Body of pancreas (tissue), 4 donors: ENCODE results near the gene PRKCSH. TPM values are rescaled to one million over a fixed set of nuclear protein-coding genes. Genes with fewer than 3 reads are reported as not detected.

Experiments
- ATAC-seq: fragments of 150-250 bp; one replicate; pipeline ENCODE4 v1.9.1; 2016
- DNase-seq, 4 donors: peaks; one replicate each; pipeline ENCODE4 v3.0.0-alpha.2; 2019
- H3K27ac ChIP-seq, 4 donors: fragments of 200-600 bp; sonication (generic); 1 replicate in 3 of 4; 2 replicates in 1 of 4; pipeline versions ENCODE4 v1.5.1 to v1.6.1; 2016 to 2019; ENCODE audit warnings: mild to moderate bottlenecking in 1 of 4, mixed read lengths in 1 of 4, moderate library complexity in 1 of 4
- H3K27me3 ChIP-seq, 2 donors: fragments of 200-600 bp; sonication (generic); one replicate each; pipeline ENCODE4 v1.6.0; 2016; ENCODE audit warnings: mild to moderate bottlenecking in 1 of 2
- H3K36me3 ChIP-seq, 2 donors: fragments of 200-600 bp; sonication (generic); replicated peaks in 1 of 2; 2 replicates each; pipeline ENCODE4 v1.5.1; 2016; ENCODE audit warnings: low read depth in 2 of 2; ENCODE audit not compliant: insufficient read depth in 1 of 2
- H3K4me1 ChIP-seq: fragments of 200-600 bp; sonication (generic); one replicate; pipeline ENCODE4 v1.6.0; 2016
- H3K4me3 ChIP-seq, 2 donors: fragments of 200-600 bp; sonication (generic); 1 replicate in 1 of 2; 2 replicates in 1 of 2; pipeline ENCODE4 v1.5.1; 2016 to 2019
- H3K9me3 ChIP-seq, 3 donors: fragments of 200-600 bp; sonication (generic); 1 replicate in 2 of 3; 2 replicates in 1 of 3; pipeline ENCODE4 v1.5.1; 2016
- POLR2A ChIP-seq, 3 donors: fragments of 450-650 bp; IDR thresholded peaks; one replicate each; pipeline ENCODE4 v1.6.1; 2016; ENCODE audit warnings: antibody characterized with exemption in 3 of 3, mild to moderate bottlenecking in 2 of 3
- WGBS, 2 donors: methylation state at CpG; one replicate each; pipeline ENCODE4 v1.1.5; 2017; 5-methylcytosine and 5-hydroxymethylcytosine counted together
- intact Hi-C: fragments of 100-400 bp; cut with DNase I; formaldehyde crosslinking; loops from one replicate; pipeline ENCODE4 v1.15.1; 2023
- total RNA-seq, 2 donors: library from RNA; depleted of rRNA; stranded (reverse); fragments of >200 nt; gene quantifications; one replicate each; pipeline ENCODE4 v1.1.0, GENCODE V29; 2016
- TF ChIP-seq, protein P1 (sequence below), 7 experiments: fragments of 450-650 bp in 4 of 7; fragments of 200-600 bp in 3 of 7; sonication (generic) in 3 of 7; IDR thresholded peaks; one replicate each; pipeline ENCODE4 v1.5.1; 2016 to 2019; ENCODE audit warnings: antibody characterized with exemption in 7 of 7

The PRKCSH gene
- total RNA-seq, 2 donors from 2014 or later = 134 to 194 TPM

DNA sequence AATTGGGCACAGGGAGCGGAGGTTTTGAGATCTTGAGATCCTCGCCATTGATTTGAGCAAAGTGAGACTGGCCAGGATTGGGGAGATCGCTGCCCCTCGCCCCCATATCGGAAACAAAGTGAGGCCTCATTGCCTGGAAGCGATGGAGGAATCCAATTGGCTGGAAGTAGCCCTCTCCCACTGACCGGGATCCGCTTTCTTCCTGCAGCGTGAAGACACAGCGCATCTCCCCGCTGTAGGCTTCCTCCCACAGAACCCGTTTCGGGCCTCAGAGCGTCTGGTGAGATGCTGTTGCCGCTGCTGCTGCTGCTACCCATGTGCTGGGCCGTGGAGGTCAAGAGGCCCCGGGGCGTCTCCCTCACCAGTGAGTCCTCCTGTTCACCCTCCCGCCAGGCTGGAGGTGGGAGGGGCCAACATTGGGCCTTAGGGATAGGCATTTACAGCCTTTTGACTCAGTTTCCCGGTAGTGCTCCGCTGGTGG, 438 bp downstream of the PRKCSH start:
- Histone ChIP-seq H3K4me1 (peaks cover 18% of the 10 kb centered on the region), H3K36me3 (peaks cover 0 to 7% of the 10 kb centered on the region in 2 donors), H3K4me3 (peak overlapping the region; percentile 44 to 78), H3K27ac (peak overlapping the region; percentile 48 to 84 (median 76)), H3K9me3 (no peaks in the 10 kb centered on the region), H3K27me3 (no peaks in the 10 kb centered on the region)
- no peak for ATAC-seq
- intact Hi-C loops = no loop called here
- DNase-seq = peak in 1 of 4 donors; percentile 36
- 2 to 17% methylated on average over 6 to 21 of the region's 21 CpGs for WGBS, 2 donors
- TF ChIP-seq, protein P1, sequence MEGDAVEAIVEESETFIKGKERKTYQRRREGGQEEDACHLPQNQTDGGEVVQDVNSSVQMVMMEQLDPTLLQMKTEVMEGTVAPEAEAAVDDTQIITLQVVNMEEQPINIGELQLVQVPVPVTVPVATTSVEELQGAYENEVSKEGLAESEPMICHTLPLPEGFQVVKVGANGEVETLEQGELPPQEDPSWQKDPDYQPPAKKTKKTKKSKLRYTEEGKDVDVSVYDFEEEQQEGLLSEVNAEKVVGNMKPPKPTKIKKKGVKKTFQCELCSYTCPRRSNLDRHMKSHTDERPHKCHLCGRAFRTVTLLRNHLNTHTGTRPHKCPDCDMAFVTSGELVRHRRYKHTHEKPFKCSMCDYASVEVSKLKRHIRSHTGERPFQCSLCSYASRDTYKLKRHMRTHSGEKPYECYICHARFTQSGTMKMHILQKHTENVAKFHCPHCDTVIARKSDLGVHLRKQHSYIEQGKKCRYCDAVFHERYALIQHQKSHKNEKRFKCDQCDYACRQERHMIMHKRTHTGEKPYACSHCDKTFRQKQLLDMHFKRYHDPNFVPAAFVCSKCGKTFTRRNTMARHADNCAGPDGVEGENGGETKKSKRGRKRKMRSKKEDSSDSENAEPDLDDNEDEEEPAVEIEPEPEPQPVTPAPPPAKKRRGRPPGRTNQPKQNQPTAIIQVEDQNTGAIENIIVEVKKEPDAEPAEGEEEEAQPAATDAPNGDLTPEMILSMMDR (IDR thresholded peaks at IDR 0.05) = no peak
- TF ChIP-seq POLR2A (IDR thresholded peaks at IDR 0.05) = peak in 1 of 3 donors; percentile 4

DNA sequence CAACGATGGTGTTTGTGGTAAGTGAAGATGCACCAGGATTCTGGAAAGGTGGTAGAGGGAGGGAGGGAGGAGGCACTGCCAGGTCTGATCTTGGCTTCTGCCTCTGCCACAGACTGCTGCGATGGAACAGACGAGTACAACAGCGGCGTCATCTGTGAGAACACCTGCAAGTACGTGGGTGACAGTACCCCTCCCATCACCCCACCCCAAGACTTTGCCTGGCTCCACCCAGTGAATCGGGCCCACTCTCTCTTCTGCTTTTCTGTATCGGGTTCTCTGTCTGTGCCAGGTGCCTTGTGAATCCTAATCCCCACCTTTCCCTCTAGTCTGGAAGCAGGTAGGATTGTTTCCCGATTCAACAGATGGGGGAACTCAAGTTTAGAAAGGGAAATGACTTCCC, 2.5 kb downstream of the PRKCSH start:
- Histone ChIP-seq H3K4me3 (no peak overlapping the region), H3K27ac (no peak overlapping the region), H3K9me3 (no peaks in the 10 kb centered on the region), H3K36me3 (peaks cover 0 to 10% of the 10 kb centered on the region in 2 donors), H3K4me1 (peaks cover 18% of the 10 kb centered on the region), H3K27me3 (no peaks in the 10 kb centered on the region)
- TF ChIP-seq, protein P1 (IDR thresholded peaks at IDR 0.05) = no peak
- TF ChIP-seq POLR2A (IDR thresholded peaks at IDR 0.05) = no peak
- ATAC-seq = no peak
- intact Hi-C loops = no loop called here
- DNase-seq = no peak
- WGBS, 2 donors = 91 to 96% methylated on average over 7 to 9 of the region's 9 CpGs

DNA sequence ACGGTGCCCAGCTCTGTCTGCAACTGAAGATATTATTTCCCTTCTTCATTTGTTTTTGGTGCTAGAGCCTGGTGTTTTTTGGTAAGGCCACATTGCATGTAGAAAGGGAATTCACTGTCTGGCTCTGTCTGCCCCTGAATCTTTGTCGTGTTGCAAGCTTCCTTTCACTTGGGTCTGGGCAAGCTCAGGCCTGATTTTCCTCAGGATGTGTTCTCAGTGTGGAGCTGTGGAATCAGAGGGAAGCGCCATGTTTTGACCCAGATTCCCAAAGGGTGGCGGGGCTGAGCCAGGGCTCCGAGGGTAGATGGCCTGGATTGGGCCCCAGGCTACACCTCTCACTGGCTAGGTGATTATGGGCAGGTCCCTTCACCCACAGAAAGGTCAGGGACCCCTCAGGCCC, 8.6 kb downstream of the PRKCSH start:
- no peaks in the 10 kb centered on the region for H3K9me3 ChIP-seq
- no peak for ATAC-seq
- intact Hi-C loops = no loop called here
- H3K4me3 ChIP-seq = no peak overlapping the region
- no peak overlapping the region for H3K27ac ChIP-seq
- H3K27me3 ChIP-seq = no peaks in the 10 kb centered on the region
- 91 to 92% methylated on average over 4 to 5 of the region's 5 CpGs for WGBS, 2 donors
- H3K36me3 ChIP-seq = peaks cover 0 to 20% of the 10 kb centered on the region in 2 donors
- no peaks in the 10 kb centered on the region for H3K4me1 ChIP-seq
- no peak for TF ChIP-seq POLR2A (IDR thresholded peaks at IDR 0.05)
- DNase-seq = no peak

DNA sequence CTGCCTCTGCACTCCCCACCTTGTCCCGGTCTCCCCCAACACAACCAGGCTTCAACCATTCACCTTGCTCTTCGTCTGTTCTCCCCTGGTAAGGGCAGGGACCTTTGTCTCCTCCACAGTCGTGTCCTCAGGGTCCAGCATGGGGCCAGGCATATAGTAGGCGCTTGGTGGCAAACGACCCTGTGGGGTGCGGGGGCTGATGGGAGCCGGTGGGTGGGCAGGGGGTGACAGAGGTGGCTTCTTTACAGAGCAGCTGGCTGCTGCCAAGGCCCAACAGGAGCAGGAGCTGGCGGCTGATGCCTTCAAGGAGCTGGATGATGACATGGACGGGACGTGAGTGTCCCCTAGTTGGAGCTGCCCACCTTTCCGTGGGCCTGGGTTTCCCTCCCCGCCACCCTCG, 9.7 kb downstream of the PRKCSH start:
- DNase-seq (no peak), ATAC-seq (no peak)
- H3K4me1 ChIP-seq = no peaks in the 10 kb centered on the region
- WGBS, 2 donors = 83 to 86% methylated on average over 12 to 13 of the region's 13 CpGs
- no peak overlapping the region for H3K27ac ChIP-seq
- H3K36me3 ChIP-seq = peaks cover 0 to 25% of the 10 kb centered on the region in 2 donors
- no peak overlapping the region for H3K4me3 ChIP-seq
- no peak for TF ChIP-seq POLR2A (IDR thresholded peaks at IDR 0.05)
- TF ChIP-seq, protein P1 (IDR thresholded peaks at IDR 0.05) = no peak
- H3K9me3 ChIP-seq = no peaks in the 10 kb centered on the region
- H3K27me3 ChIP-seq = no peaks in the 10 kb centered on the region
- intact Hi-C loops = loop anchor here (5.0 kb wide), 1 partner anchor 153 kb away; no protein-coding TSS in a partner anchor

DNA sequence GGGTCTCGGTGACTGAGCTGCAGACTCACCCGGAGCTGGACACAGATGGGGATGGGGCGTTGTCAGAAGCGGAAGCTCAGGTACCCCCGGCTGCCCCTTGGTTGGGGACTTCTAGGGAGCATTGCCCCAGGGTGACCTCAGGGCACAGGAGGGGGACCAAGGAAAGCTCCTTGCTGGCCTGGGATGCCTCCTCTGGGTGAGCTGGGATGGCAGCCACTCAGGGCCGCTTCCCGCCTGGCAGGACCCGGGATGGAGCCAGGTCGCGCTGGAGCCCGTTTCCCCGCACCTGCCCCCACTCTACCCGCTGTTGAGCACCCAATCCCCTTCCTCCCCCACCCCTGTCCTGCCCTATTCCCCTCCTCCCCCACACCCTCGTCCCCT, 10.8 kb downstream of the PRKCSH start:
- no peak overlapping the region for H3K4me3 ChIP-seq
- H3K27me3 ChIP-seq = no peaks in the 10 kb centered on the region
- no peak for ATAC-seq
- TF ChIP-seq POLR2A (IDR thresholded peaks at IDR 0.05) = no peak
- TF ChIP-seq, protein P1 (IDR thresholded peaks at IDR 0.05) = no peak
- H3K36me3 ChIP-seq = peaks cover 0 to 25% of the 10 kb centered on the region in 2 donors
- DNase-seq = no peak
- 84 to 91% methylated on average over 12 to 14 of the region's 14 CpGs for WGBS, 2 donors
- H3K9me3 ChIP-seq = no peaks in the 10 kb centered on the region
- intact Hi-C loops = loop anchor here (5.0 kb wide), 1 partner anchor 154 kb away; no protein-coding TSS in a partner anchor
- H3K27ac ChIP-seq = no peak overlapping the region
- H3K4me1 ChIP-seq = no peaks in the 10 kb centered on the region
